CD4-positive, alpha-beta T cell treated with Interleukin-17A for 4 hours (primary cell): Measurements from ENCODE around the gene EXOC6B.

Experiments used
- DNase-seq: peaks from one replicate; pipeline ENCODE4 v3.0.0-alpha.2; 2020; ENCODE audit warnings: mixed read lengths

Gene EXOC6B

DNA sequence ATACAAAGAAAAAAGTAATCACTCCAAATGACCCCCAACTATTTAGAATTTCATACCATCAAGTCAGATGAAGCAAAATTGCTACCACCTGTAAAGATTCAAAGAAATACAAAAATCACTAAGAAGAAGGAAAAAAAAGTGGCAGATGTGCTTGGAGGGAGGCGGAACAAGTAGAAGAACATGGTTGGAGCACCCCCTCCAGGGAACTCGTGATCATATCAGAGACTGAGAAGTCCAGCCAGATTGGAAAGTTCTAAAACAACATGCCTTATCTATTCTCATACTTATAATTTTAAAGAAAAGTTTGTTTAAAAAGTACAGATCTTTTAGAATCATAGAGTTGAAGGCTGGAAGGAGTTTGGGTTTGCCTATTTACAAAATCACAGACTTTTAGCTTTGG, 564.8 kb downstream of the EXOC6B start:
- DNase-seq: no peak

GRCh38 chr2:72255540-72255939, 570.3 kb downstream of the EXOC6B start:
- DNase-seq: no peak

GRCh38 chr2:72254831-72255451, 570.9 kb downstream of the EXOC6B start:
- no peak for DNase-seq

- no peak for DNase-seq
These were observed 587.5 kb downstream of the EXOC6B start for GRCh38 chr2:72238311-72238710.

GRCh38 chr2:72237549-72237948, 588.3 kb downstream of the EXOC6B start:
- DNase-seq: no peak

DNA sequence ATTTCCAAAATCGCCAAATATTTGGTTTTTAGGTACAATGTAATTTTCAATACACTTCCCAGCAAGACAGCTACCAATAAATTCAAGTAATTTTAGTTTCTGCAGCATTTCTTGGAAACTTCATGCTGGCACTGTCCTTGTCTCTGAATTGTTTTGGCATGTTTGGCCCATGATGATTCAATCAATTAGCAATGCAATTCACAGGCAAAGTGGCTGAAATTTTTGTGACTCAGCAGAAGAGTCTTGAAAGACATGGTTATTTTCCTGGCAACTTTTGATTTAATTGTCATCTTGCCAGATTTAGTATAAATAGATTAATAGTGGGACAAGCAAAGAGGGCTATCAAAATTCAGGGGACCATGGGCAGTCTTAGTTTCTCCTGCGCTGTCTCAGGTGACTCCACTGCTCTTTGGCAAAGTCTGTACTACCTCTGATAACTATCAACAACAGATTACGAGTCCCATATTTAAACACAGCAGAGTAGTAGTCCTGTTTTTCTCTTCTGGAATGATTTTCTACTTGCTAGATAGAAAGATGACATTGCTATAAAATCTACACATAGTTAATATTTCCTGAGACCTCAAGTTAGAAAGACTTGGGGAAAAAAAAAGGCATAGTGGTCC, 589.3 kb downstream of the EXOC6B start:
- no peak for DNase-seq

DNA sequence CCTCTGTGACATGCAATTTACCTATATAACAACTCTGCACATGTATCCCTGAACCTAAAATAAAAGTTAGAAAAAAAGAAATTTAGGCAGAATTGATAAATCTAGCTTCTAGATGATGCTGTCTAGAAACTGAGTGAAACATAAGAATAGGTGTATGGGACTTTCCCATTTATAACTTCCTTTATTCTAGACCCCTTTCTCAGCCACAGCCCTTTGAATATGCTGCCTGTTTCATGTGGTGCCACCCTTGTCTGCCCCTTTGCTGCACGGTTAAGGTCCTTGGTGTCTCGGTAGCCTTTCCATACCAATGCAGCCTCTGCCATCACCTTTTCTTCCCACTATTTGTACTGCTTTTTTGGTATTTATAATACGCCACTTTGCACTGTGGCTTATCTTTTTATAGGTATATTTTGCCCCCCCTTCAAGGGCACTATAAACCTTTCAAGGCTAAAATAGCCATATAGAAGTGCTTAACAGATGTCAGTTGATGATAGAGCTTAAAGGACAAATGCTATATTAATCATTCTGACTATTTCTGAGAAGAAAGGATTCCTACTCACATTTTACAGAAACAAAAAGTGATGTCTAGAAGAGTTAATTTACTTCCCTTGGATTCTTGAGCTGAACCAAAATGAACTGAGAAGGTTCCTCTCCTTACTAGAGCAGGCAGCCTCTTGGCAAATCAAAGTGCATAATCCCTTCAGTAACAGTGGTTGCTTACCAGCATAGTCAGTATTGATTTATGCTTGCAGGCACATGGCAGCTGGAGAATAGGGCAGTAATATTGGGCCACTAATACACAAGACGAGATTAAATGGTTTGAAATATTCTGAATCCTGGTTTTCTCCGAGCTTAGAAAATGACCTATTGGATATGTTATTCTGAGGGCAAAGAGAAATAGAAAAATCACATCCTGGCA, 590.1 kb downstream of the EXOC6B start:
- no peak for DNase-seq

DNA sequence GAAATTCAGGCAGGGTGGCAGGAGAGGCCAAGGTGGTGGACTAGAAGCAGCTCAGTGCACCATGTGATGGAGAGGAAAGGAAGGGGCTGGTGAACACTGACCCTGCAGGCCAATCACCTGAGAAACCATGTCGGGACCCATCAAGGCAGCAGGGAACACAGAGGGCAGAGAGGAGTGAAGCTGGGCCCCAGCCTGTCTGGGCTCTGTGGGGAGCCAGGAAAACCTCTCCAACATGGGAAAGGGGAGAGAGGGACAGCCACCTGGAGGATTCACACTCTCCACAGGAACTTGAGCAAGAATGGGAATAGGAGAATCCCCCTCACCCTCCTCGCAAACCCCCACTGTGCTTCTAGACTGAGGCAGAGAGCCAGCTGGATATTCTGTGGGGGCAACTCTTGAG, 592.6 kb downstream of the EXOC6B start:
- no peak for DNase-seq

DNA sequence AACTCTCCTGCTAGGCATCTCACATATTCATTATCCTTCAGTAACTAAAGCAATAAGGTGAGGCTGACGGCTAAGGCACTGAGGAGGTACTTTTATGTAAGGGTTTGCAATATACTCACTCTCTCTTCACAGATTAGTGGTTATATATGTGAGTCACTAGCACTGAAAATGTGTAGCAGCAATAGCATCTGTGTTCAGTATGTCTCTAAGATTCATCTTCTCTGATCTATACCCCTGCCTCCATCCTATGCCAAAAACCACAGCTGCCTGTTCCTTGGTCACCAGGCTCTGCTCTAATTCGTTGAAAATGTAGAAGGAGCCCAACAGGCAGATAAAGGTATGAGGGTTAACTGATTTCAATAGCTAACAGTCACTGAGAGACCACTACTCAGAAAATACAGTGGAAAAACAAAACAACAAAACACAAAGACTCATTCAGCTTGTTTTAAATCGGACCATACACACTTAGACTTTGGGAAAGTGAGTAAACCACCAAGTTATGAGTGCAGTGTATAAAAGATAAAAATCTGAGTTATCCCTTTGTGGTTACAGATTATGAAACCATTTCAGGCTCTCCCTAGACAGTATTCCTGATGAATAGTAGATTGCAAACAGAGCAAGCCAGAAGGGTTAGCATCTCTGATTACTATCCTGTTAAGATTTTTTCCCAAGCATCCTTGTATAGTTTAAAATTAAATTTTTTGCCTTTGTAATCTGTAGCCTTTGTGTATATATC, 602.8 kb downstream of the EXOC6B start:
- no peak for DNase-seq

- no peak for DNase-seq
These were observed 605.7 kb downstream of the EXOC6B start for GRCh38 chr2:72220170-72220569.

- DNase-seq: no peak
These were observed 611.2 kb downstream of the EXOC6B start for GRCh38 chr2:72214429-72215143.

- DNase-seq: no peak
These were observed 613.4 kb downstream of the EXOC6B start for GRCh38 chr2:72212486-72212855.

DNA sequence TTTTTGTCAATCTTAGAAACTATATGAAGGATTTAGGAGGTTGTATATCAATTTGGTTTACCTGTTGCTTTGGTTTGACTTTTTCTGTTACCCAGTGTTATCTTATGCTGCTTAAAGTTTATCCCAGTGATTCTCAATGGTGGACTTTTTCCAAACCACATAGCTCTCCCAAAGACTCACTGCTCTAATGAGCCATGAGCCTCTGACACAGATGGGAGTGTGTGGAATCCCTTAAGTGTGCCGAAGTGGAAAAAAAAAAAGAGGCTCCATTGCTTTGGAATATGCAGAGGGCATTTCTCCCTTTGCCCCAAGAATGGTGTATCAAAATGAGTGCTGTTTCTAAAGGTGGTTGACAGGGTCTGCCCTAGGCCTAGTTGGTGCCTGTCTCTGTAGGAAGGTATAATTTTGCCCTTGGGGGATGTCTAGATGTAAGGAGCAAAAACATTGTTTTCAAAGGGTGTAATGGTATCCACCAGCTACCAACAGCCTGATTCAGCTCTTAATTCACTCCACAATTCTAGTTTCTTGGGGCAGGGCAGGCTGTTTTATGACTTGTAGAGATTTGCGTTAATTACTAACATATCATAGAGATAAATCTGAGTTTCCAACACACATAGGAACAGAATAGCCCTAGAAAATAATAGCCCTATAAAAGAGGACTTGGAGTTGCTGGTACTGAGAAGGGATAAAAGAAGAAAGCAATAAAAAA, 613.9 kb downstream of the EXOC6B start:
- no peak for DNase-seq

DNA sequence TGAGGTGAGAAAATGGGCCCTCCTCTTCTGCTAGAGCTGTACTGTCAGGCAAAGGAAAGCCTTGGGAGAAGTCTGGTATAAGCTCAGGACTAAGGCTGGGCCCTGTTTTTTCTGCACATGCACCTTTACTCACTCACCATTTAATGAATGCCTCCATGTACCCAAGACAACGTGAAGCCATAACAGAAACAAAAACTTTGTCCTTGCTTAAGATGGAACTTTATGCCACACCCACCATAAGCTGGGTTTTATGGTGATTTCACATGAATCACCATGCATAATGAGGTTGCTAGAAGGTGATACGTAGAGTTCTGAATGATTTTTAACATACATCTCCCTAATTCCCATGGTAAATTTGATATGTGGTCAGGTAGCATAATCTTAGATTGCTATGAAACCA, 614.5 kb downstream of the EXOC6B start:
- DNase-seq: no peak

DNA sequence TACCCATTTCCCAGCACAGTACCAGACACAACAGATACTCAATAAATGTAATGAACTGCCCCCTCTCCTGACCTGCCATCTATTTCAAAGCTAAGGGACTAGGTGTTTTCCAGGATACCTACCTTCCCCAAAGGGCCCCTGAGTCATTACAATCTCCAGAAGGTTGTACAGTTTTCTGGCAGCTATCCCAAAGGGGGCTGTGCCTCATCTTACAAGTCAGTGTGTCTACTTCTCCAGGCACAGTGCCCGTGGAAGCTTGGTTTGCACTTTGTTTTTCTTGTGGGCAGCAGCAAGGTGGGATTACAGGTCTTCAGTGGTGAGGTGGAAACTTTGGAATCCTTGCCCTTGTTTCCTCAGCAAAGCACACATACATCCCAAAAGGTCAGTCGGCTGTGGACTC, 615.4 kb downstream of the EXOC6B start:
- no peak for DNase-seq

GRCh38 chr2:72208225-72208624, 617.6 kb downstream of the EXOC6B start:
- DNase-seq: no peak

DNA sequence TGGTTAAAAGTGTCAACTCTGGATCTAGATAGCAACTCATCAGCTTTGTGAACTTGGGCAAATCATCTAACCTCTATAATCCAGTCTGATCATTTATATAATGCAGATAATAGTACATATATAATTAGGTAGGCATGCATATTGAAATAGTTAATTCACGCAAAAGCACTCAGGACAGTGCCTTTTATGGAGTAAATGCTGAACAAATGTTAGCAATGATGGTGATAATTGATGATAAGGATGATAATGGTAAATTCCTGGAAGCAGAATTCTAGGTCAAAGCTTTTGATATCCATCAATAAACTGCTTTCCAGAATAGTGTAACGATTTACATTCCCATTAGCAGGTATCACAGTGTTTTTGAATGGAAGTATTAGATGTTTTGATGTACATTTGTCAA, 618.5 kb downstream of the EXOC6B start:
- DNase-seq: no peak

DNA sequence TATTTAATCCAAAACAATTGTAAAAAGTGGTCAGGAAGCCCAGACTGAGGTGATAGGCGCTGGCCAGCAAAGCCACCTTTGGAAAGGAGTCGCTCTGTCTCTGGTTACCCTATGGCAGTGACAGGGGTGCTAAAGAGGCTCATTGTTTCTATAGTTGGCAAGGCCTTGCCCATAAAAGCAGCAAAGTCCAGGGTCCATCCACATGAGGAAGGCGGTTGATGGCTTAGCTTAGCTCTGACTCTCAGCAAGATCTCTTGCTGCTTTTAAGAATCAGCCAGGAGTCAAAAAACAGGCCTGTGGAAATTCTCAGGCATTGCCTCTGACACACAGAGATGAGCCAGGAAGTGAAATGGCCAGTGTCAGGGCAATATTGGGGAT, 620.3 kb downstream of the EXOC6B start:
- no peak for DNase-seq

- DNase-seq: no peak
These were observed 620.9 kb downstream of the EXOC6B start for GRCh38 chr2:72204786-72205503.

DNA sequence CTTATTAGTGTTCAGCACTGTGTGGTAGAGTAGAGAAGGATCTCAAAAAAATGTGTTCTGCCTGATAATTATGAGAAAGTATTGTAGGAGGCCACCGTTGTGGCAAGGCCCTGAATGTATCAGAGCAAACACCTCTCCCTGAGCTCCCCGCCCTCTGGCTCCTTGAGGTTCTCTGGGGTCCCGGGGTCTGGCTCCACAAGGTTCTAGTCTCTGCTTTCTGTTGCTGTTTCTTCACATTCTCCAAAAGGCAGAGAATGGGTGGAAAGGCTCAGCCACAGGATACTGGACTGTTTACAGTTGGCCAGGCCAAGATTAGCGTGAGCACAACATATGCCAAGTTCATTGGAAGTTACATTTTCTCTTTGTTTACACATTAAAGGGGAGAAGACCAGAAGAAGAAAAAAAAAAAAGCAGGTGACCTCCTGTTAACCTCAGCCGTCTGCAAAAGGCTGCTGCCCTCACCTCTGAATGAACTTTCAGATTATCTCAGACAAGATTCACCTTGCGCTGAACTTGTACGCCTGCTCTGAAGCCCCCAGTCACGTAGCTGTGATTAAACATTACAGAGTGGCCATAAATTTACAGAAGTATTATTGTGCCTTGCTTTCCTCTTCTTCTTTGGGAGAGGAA, 621.6 kb downstream of the EXOC6B start:
- DNase-seq: no peak
